Coronary artery (tissue), 2 donors: ENCODE data around the gene ADRA2B.

Experiments
- DNase-seq: peaks from one replicate; pipeline ENCODE4 v3.0.0-alpha.2; 2017; ENCODE audit warnings: low spot score
- H3K27ac ChIP-seq, 2 donors: fragments of 200-600 bp; sonication (generic); one replicate each; pipeline ENCODE4 v1.5.1; 2016 to 2019
- H3K4me3 ChIP-seq: fragments of 200-600 bp; sonication (generic); 2 replicates; pipeline ENCODE4 v1.5.1; 2016; ENCODE audit warnings: mild to moderate bottlenecking, moderate library complexity
- CTCF ChIP-seq: fragments of 200-600 bp; sonication (generic); IDR thresholded peaks from one replicate; pipeline ENCODE4 v1.5.1; 2019; ENCODE audit warnings: antibody characterized with exemption

ADRA2B gene

GRCh38 chr2:96158554-96158940, 42.2 kb upstream of the ADRA2B start:
- no peak for DNase-seq
- Histone ChIP-seq H3K27ac (no peak overlapping the region), H3K4me3 (no peak overlapping the region)
- no peak for TF ChIP-seq CTCF

GRCh38 chr2:96157649-96158553, 41.5 kb upstream of the ADRA2B start:
- H3K27ac ChIP-seq = no peak overlapping the region
- DNase-seq = no peak
- TF ChIP-seq CTCF = no peak
- no peak overlapping the region for H3K4me3 ChIP-seq

GRCh38 chr2:96156926-96157648, 40.7 kb upstream of the ADRA2B start:
- no peak overlapping the region for H3K4me3 ChIP-seq
- TF ChIP-seq CTCF = no peak
- no peak for DNase-seq
- no peak overlapping the region for H3K27ac ChIP-seq

GRCh38 chr2:96156011-96156820, 39.8 kb upstream of the ADRA2B start:
- no peak for DNase-seq
- no peak for TF ChIP-seq CTCF
- Histone ChIP-seq H3K27ac (no peak overlapping the region), H3K4me3 (no peak overlapping the region)

GRCh38 chr2:96154506-96155380, 38.4 kb upstream of the ADRA2B start:
- no peak for TF ChIP-seq CTCF
- no peak overlapping the region for H3K4me3 ChIP-seq
- no peak overlapping the region for H3K27ac ChIP-seq
- no peak for DNase-seq

- TF ChIP-seq CTCF = no peak
- no peak for DNase-seq
These were observed 37.6 kb upstream of the ADRA2B start for GRCh38 chr2:96153991-96154431.

More at GRCh38 chr2:96153991-96154431, 37.6 kb upstream of the ADRA2B start:
- H3K4me3 ChIP-seq = no peak overlapping the region
- no peak overlapping the region for H3K27ac ChIP-seq
